HG03280 (cell line): ENCODE data around the gene EIF3A.
"Not testable (repeated sequence)": the region's sequence is repeated elsewhere in the genome, so short reads cannot be mapped to it uniquely, and the experiment has no call there.

Experiments used
- ATAC-seq: cut with Tn5 transposase; IDR thresholded peaks from one replicate; pipeline ENCODE4 v1.9.1; 2021; ENCODE audit warnings: mild to moderate bottlenecking, moderate library complexity; ENCODE audit not compliant: unreplicated experiment

Gene EIF3A

GRCh38 chr10:119059557-119059956 lies 21.1 kb downstream of the EIF3A start:
- no peak for ATAC-seq

GRCh38 chr10:119058010-119058409 lies 22.6 kb downstream of the EIF3A start:
- no peak for ATAC-seq

DNA sequence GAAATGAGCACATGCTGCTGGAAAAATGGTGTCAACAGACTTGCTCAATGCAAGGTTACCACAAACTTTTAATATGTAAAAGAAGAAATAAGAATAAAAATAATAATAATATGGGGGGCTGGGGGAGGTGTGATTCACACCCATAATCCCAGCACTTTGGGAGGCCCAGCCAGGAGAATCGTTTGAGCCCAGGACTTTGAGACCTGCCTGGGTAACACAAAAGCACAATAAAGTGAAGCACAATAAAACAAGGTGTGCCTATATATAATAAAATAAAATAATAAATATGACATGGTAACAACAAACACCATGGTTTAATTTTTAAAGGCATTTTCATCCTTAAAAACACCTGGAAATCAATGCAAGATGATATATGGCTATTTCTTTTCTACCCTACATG lies 25.1 kb downstream of the EIF3A start:
- no peak for ATAC-seq

GRCh38 chr10:119051775-119052174 lies 28.8 kb downstream of the EIF3A start:
- ATAC-seq = no peak

- ATAC-seq = no peak
Observed at GRCh38 chr10:119049777-119050176, 30.8 kb downstream of the EIF3A start.

- no peak for ATAC-seq
Observed at GRCh38 chr10:119049361-119049760, 31.3 kb downstream of the EIF3A start.

- no peak for ATAC-seq
Observed at GRCh38 chr10:119045561-119045960, 35.1 kb downstream of the EIF3A start.

GRCh38 chr10:119042169-119042568 lies 38.4 kb downstream of the EIF3A start:
- ATAC-seq = no peak

DNA sequence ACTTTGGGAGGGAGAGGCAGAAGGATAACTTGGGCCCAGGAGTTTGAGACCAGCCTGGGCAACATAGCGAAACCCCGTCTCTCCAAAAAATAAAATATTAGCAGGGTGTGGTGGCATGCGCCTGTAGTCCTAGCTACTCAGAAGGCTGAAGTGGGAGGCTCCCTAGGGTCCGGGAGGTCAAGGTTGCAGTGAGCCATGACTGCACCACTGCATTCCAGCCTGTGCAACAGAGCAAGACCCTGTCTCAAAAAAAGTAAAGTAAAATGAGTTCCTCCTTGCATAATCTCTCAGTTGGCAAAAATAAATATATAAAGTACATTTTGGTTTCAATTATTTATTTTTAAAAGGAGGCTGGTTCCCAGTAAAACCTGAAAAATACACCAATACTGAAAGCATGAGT lies 39.3 kb downstream of the EIF3A start:
- ATAC-seq = no peak

GRCh38 chr10:119039161-119039560 lies 41.5 kb downstream of the EIF3A start:
- no peak for ATAC-seq

DNA sequence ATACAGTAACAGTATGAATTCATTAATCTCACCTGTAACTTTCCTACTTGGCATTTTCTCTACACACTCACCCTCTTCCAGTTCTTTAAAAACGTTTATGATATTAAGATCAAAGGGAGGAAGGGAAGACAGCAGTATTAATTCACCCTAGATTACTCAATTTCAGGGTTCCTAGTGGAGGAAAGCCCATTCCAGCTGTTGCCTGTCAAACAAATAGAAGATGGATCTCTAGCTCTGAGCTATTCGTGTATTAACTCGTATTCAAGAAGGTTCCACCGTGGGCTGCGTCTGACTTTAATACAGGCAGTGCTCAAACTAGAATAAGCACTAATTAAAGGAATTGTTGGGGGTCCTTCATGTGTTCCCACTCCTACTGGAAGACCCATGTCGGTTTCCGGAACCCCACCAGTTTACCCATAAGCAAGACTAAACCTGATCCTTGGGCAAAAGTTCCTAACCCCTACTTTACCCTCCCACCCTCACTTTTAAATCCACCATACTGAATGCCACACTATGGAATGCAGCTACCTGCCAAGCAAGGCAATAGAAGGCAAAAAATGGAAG lies 49.0 kb downstream of the EIF3A start:
- ATAC-seq = no peak

DNA sequence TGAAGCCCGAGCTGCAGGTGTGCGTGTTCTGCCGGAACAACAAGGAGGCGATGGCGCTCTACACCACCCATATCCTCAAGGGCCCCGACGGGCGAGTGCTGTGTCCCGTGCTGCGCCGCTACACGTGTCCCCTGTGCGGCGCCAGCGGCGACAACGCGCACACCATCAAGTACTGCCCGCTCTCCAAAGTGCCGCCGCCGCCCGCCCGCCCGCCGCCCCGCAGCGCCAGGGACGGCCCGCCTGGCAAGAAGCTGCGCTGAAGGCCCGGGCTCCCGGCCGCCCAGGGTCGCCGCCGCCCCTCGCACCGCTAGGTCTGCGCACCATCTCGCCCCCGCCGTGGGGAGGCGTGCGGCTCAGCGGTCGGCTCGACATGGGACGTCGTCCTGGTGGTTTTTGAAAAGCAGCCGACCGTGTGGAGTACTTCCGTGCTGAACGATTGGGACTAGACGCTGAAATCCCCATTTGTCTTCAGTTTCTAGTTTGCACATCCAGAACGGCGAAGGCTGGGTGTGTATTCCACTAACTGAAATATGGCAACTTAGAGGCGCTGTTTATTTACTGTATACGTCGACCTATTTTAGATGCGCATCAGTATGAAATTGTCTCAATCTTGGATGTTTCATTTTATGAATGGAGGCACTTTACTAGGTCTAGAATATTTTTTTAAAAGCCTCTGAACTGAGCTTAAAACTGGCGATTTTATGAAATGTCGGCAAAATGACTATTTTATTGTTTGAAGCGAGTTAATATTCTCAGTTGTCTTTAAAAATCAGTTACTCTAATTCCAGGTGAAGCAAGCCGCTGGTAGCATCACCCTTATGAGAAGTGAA lies 50.0 kb downstream of the EIF3A start:
- peak; percentile 42 for ATAC-seq

DNA sequence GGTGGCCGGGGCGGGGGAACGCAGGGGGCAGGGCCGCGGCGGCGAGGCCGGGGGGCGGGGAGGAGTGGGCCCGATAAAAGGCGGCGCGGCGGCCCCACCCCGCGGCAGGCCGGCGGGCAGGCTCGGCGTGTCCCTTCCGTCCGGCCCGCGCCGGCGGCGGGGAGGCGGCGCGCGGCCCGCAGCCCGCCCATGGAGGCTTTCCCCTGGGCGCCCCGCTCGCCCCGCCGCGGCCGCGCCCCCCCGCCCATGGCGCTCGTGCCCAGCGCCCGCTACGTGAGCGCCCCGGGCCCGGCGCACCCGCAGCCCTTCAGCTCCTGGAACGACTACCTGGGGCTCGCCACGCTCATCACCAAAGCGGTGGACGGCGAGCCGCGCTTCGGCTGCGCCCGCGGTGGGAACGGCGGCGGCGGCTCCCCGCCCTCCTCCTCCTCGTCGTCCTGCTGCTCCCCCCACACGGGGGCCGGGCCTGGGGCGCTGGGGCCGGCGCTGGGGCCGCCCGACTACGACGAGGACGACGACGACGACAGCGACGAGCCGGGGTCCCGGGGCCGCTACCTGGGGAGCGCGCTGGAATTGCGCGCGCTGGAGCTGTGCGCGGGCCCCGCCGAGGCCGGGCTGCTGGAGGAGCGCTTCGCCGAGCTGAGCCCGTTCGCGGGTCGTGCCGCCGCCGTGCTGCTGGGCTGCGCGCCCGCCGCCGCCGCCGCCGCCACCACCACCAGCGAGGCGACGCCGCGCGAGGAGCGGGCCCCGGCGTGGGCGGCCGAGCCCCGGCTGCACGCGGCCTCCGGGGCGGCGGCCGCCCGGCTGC lies 50.8 kb downstream of the EIF3A start, which contains the start of gene NANOS1:
NANOS1 (plus strand) TSS at position 102 of the 808 bp plus-strand sequence; CDS start at position 190, 88 bp downstream.
- ATAC-seq = peak; percentile 17

- ATAC-seq = peak; percentile 63
Observed at GRCh38 chr10:119028900-119029612, 51.6 kb downstream of the EIF3A start.

DNA sequence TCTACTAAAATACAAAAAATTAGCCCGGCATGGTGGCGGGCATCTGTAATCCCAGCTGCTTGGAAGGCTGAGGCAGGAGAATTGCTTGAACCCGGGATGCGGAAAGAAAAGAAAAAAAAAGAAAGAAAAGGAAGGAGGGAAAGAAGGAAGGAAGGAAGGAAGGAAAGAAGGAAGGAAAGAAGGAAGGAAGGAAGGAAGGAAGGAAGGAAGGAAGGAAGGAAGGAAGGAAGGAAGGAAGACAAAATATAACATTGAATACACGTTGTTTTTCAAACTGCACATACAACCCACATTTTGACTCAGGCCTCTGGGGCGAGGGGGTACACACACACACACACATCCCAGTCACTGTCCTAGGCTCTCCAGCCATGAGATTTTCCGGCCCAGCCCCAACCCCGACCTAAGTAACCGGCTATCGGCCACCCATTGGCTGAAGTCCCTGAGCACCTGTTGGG lies 52.1 kb downstream of the EIF3A start:
- ATAC-seq = not testable (repeated sequence)

- no peak for ATAC-seq
Observed at GRCh38 chr10:119026301-119027110, 54.1 kb downstream of the EIF3A start.

GRCh38 chr10:119025776-119026175 lies 54.8 kb downstream of the EIF3A start:
- no peak for ATAC-seq

- no peak for ATAC-seq
Observed at GRCh38 chr10:119025336-119025735, 55.3 kb downstream of the EIF3A start.

GRCh38 chr10:119024882-119025281 lies 55.7 kb downstream of the EIF3A start:
- ATAC-seq = no peak

DNA sequence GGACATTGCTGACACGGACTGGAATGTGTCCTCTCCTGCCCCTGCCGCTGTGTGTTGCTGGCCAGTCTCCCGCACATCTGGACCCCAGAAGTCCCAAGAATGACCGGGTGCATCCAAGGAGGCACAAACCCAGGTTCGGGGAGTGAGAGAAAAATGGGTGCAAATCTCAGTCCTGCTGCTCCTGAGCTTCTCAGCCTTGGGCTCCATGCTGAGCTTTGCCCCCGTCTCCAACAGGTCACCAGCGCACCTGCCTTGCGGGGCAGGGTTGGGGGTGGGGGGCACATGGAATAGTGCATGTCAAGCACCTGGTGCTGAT lies 57.1 kb downstream of the EIF3A start:
- ATAC-seq = no peak
